ENCODE results near the gene TRIL. TPM values are rescaled to one million over a fixed set of nuclear protein-coding genes. Genes with fewer than 3 reads are reported as not detected.
A peak's percentile ranks its signal among the peaks of the same experiment; 100 is the strongest.

Gene TRIL
- total and polyA plus RNA-seq, 2 of the 4 experiments (the other 2 are of a cell fraction): under 0.01 to 0.09 TPM

- Histone ChIP-seq H3K9me1 (ENCODE audit: insufficient read depth, low read length) (peaks cover 15% of the 10 kb centered on the region), H2BK120ac (ENCODE audit: low read depth, low read length) (peak overlapping the region; percentile 68), H3K36me3 (ENCODE audit: control insufficient read depth, insufficient read depth, low read length) (no peaks in the 10 kb centered on the region), H3K4me1 (ENCODE audit: control insufficient read depth, insufficient read depth, low read length) (peaks cover 22% of the 10 kb centered on the region), H3K79me1 (ENCODE audit: low read depth in 1 of 2, low read length in 2 of 2) (no peaks in the 10 kb centered on the region), H3K27me3 (ENCODE audit: control insufficient read depth, insufficient read depth, low read length) (no peaks in the 10 kb centered on the region), H3K9me3 (ENCODE audit: control insufficient read depth, insufficient read depth, low read length) (no peaks in the 10 kb centered on the region), H4K5ac (ENCODE audit: low read depth, low read length) (no peak overlapping the region), H3K4me2 (ENCODE audit: low read depth, low read length) (no peak overlapping the region), H2BK5ac (ENCODE audit: low read depth, low read length, poor library complexity, severe bottlenecking) (peak overlapping the region; percentile 41), H2AK5ac (ENCODE audit: low read depth, low read length) (no peak overlapping the region; the same call in 1 of the 2 replicates), H3K4me3 (ENCODE audit: insufficient read depth, low read depth, low read length) (no peak overlapping the region), H2AK9ac (replicated peaks; ENCODE audit: low read depth, low read length, poor library complexity) (no peak overlapping the region), H3K56ac (ENCODE audit: extremely low read depth, insufficient read depth, low read length) (no peak overlapping the region), H2BK20ac (ENCODE audit: low read depth, low read length) (peak overlapping the region; percentile 49), H4K20me1 (ENCODE audit: insufficient read depth, low read length) (no peaks in the 10 kb centered on the region), H3K27ac (ENCODE audit: insufficient read depth, low read length) (peak overlapping the region; percentile 56; the same call in 1 of the 2 replicates), H3K14ac (replicated peaks; ENCODE audit: low read depth, low read length) (peak overlapping the region; percentile 31; the same call in 1 of the 2 replicates), H3K18ac (ENCODE audit: low read depth, low read length) (peak overlapping the region; percentile 66), H3K4ac (ENCODE audit: low read depth, low read length) (peak overlapping the region; percentile 54; the same call in 1 of the 2 replicates), H4K8ac (ENCODE audit: low read depth in 2 of 2, low read length in 2 of 2) (peak overlapping the region in 1 of 2 experiments; percentile 16; a peak in 1 of 4 replicates), H4K91ac (ENCODE audit: insufficient read depth, low read depth, low read length) (peak overlapping the region; percentile 61; the same call in 1 of the 2 replicates), H3K9ac (ENCODE audit: low read depth, low read length) (peak overlapping the region; percentile 11; the same call in 1 of the 2 replicates), H3K23ac (ENCODE audit: low read depth, low read length) (no peak overlapping the region), H2BK15ac (ENCODE audit: low read depth, low read length) (peak overlapping the region; percentile 85; the same call in 2 of the 3 replicates), H2AFZ (replicated peaks; ENCODE audit: low read length, poor library complexity) (peak overlapping the region; percentile 58)
- WGBS, 2 experiments (ENCODE audit: extremely low coverage in 2 of 2, insufficient read length in 1 of 2): 71% methylated on average over 4 of the region's 11 CpGs; no CpG with 5 or more reads in 1 of the 2 experiments
- POLR2A ChIA-PET (ENCODE audit: unreplicated experiment): no interaction called here
- DNase-seq: no peak
- no peak; the same call in 1 of the 2 replicates for ATAC-seq (ENCODE audit: low read depth)
- in situ Hi-C loops (cut with MboI; ENCODE audit: low sequenced_read_pairs) (no loop called here), intact Hi-C loops (cut with micrococcal nuclease) (no loop called here), dilution Hi-C loops (cut with HindIII; ENCODE audit: low sequenced_read_pairs, unreplicated experiment) (no loop called here)
- BruUV-seq (replicated peaks): no TSS peak
- CTCF ChIA-PET: no interaction called here
- TF ChIP-seq CTCF (conservative IDR thresholded peaks at IDR 0.05; ENCODE audit: low read depth, low read length) (no peak), POLR2A (IDR thresholded peaks at IDR 0.05; ENCODE audit: low read depth, low read length) (no peak), BHLHE40 (IDR thresholded peaks at IDR 0.05; ENCODE audit: low read depth, low read length) (no peak), USF2 (IDR thresholded peaks at IDR 0.05; ENCODE audit: low read depth, low read length) (no peak), SMC3 (IDR thresholded peaks at IDR 0.05; ENCODE audit: low read depth, low read length) (no peak), FOS (IDR thresholded peaks at IDR 0.05; ENCODE audit: low read depth, low read length) (no peak), MXI1 (IDR thresholded peaks at IDR 0.05; ENCODE audit: borderline replicate concordance, low read depth, low read length) (no peak), MAZ (IDR thresholded peaks at IDR 0.05; ENCODE audit: borderline replicate concordance, low read depth, low read length) (no peak), RCOR1 (IDR thresholded peaks at IDR 0.05; ENCODE audit: insufficient replicate concordance, low read length) (no peak), RFX5 (IDR thresholded peaks at IDR 0.05; ENCODE audit: low read depth, low read length) (no peak), CEBPB (IDR thresholded peaks at IDR 0.05; ENCODE audit: low read depth, low read length) (no peak), CHD1 (IDR thresholded peaks at IDR 0.05; ENCODE audit: low read depth, low read length) (no peak), RAD21 (IDR thresholded peaks at IDR 0.05; ENCODE audit: low read length) (no peak), ELK1 (IDR thresholded peaks at IDR 0.05; ENCODE audit: borderline replicate concordance, low read depth, low read length) (no peak), NFE2L2 (IDR thresholded peaks at IDR 0.05; ENCODE audit: low read depth, low read length) (no peak)
Measured at GRCh38 chr7:28986028-28986764, 28.1 kb upstream of the TRIL start.
